GM10847 (cell line): Measurements from ENCODE around the gene NCKIPSD.

Experiments used
- POLR2A ChIP-seq: IDR thresholded peaks from 2 replicates; pipeline ENCODE4 v1.6.1; 2011; ENCODE audit not compliant: insufficient read length; ENCODE audit errors: extremely low read depth

Gene NCKIPSD

DNA sequence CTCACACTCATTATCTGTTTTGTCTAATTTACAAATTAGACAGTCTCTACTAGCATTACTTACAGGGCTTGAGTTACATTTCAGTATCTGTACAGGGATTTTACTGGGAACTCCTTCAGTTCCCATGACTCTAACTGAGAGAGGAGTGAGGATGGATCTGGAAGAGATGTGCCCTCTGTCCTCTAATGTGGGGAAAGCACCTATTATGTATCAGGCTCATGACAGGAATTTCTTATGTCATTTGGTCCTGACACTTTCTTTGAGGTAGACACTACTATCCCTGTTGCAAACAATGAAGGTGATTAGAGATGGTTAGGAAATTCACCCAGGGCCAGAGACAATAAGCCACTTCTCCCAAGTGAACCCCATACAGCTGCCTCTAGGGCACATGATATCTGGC is 10.9 kb upstream of the NCKIPSD start:
- TF ChIP-seq POLR2A, result no peak

DNA sequence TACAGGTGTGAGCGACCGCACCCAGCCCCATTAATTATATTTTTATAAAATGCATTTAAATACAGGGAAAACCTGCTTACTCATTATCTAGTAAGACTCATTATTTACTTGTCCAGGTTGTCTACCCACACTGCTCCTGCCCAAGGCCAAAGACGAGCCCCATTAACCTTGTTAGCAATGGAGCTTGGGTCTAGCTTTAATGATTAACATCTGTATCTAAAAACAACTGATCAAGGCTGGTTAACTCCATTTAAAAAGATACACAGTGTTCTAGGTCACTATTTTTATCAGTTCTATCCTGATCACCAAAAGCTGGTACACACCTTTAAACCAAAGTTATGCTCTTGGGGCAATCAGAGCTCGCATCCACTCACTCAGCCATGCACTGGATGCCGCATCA is 10.4 kb upstream of the NCKIPSD start:
- TF ChIP-seq POLR2A, result no peak

DNA sequence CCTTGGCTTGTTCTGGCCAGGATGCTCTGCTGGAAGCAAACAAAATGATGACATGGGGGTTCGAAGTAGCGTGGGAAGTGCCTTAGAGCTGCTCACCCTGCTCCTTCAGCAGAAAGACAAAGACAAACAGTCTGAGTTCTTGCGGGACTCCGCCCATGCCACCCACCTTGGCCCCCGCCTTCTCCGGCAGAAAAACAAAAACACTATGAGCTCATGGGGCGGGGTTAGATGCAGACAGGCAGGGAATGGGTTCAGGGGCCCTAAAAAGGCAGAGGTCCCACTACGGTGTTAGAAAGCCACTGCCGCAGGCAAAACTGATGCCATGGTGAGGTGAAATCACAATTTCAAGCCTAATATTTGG is 9.7 kb upstream of the NCKIPSD start:
- no peak for TF ChIP-seq POLR2A

DNA sequence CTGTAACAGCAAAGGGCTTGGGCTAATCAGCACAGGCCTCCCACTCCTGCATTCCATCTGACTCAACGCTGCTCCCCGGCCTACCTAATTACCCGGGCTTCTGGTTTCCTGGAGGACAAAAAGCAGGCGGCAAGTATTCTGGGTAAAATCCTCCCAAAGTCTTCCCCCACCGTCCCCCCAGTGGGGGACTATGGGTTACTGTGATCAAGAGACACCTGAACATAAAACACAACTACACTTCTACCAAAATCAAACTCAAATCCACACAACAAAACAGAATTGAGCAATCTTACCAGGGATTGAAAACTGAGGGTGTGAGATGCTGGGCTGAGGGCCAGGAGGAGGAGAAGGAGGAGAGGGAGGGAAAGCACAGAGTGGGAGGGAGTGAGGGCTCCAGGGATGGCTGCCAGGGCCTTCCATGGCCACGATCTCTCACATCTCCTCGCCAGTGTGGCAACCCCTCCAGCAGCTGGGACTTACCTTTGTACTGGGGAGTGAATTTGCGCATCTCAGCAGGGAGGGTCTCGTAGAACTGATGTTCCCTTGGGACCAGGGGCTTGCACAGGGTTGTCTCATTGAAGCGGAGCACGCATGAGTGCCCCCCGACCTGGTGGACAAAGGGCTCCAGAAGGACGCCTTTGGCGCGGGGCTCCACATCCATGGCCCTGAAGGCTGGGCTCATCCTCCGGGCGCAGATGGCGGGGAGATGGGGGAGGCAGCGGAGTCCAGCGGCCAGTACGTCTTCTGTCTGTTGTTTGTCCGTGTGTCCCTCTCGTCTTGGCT is 9.1 kb upstream of the NCKIPSD start:
- no peak for TF ChIP-seq POLR2A

GRCh38 chr3:48693826-48694225 is 8.1 kb upstream of the NCKIPSD start:
- no peak for TF ChIP-seq POLR2A

GRCh38 chr3:48692551-48692950 is 6.8 kb upstream of the NCKIPSD start:
- no peak for TF ChIP-seq POLR2A

GRCh38 chr3:48690846-48691458 is 5.2 kb upstream of the NCKIPSD start:
- no peak for TF ChIP-seq POLR2A

GRCh38 chr3:48689384-48689783 is 3.7 kb upstream of the NCKIPSD start:
- TF ChIP-seq POLR2A, result no peak

- TF ChIP-seq POLR2A, result no peak
Measured at GRCh38 chr3:48688737-48689075, 3.0 kb upstream of the NCKIPSD start.

DNA sequence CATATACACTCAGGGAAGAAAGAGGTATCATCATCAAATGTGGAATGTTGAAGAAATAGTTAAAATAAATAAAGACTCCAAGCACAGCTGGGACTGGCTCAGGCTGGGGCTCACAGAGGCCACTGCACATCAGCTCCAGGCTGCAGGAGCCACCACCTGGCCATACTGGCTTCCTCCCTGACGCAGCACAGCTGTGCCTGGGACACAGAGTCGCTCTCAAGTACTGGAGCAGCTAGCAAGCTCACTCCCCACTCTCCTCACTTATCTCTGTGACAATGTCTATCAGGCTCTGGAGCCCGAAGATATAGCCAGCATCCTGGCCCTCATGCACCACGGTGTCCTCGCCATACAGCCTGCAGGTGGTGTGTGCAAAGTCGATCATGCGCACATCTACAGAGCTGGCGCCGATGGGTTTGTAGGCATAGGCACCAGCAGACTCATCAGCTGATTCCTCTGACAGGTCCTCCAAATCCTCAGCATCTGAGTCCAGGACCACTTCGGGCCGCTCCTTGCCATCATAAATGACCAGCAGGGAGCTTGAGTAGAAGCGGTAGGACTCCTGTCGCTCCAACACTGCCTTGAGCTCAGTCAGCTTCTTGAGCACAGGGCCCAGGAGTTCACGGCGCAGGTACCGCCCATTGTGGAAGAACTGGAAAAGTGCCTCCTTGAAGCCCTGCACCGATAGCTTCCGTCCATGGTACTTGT is 2.5 kb upstream of the NCKIPSD start:
- TF ChIP-seq POLR2A, result no peak

GRCh38 chr3:48687220-48687678 is 1.5 kb upstream of the NCKIPSD start:
- TF ChIP-seq POLR2A, result no peak

GRCh38 chr3:48686538-48687219 is 964 bp upstream of the NCKIPSD start:
- no peak for TF ChIP-seq POLR2A

DNA sequence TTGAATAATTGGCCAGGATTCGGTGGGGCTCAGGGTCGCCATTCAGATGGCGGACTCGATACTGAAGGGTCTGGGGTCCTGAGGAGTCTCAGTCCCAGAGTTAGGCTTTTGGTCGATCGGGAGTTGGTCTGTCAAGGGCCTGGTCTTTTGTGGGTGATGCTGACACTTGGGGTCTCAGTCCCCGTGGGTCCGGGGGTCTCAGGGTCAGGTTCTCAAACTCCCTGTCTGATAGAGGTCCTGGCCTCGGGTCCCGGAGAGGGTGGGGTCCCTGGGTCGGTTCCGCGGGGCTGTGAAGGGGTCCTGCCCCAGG is 467 bp downstream of the NCKIPSD start:
- TF ChIP-seq POLR2A, result no peak

DNA sequence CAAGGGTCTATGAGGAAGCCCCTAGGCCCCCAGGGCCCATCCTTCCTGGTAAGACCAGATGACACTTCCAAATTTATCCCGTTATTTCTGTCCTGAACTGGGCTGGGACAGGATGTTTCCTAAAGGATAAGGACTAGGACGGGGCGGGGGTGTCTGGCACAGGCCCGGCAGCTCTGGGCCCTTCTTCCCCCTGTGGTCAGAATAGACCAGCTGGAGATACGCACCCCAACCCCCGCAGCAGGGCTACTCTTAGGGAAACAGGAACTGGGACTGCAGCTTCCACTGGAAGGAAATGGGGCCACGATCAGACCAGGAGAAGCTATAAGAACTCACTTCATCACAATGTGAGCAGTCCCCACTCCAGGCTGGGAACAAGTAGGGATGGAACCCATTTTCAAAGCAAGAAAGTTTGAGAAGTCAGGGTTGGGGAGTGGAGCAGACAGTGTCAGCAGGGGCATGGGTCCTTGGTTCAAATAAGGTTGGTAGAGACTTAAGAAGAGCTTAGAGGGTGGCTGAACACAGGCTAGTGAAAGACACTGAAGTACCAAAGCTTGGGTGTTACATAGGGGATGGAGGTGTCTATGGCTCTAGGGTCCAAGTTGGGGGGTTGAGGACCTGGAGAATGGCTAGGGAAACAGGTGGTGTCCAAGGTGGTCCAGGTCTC is 1.1 kb downstream of the NCKIPSD start:
- no peak for TF ChIP-seq POLR2A

DNA sequence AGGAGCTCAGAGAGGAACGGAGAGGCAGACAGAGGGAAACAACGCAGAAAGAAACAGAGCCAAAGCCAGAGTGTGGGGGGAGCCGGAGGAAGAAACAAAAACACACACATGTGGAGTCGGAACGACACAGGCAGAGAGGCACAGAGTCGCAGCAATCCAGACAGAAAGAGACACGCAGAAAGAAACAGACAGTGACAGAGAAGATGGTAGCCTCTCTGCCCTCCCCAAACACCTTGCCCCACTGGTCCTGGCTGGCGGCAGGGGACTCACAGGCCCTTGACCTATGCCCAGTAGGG is 1.7 kb downstream of the NCKIPSD start:
- TF ChIP-seq POLR2A, result no peak

DNA sequence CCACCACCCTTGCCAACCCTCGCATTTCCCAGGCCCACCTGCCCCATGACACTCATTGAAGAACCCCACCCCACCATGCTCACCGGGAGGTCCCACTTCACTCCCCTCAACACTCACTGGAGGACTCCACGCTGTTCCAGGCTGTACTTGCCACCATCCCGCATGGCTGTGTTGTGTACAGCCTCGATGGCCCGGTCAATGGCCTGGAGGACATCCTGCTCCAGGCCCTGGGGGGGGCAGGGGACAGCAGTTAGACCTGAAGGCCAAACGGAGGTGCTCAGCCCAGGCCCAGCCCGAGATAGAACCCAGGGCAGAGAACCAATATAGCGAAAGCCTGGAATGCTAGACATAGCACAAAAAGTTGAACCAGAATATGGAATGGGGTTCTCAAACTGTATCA is 2.9 kb downstream of the NCKIPSD start:
- no peak for TF ChIP-seq POLR2A
